Mesothelial cell of epicardium (in vitro differentiated cells): ENCODE data around the gene GPC6. TPM values are rescaled to one million over a fixed set of nuclear protein-coding genes. Genes with fewer than 3 reads are reported as not detected.

Source experiments
- DNase-seq, 2 experiments: peaks; one replicate each; pipeline ENCODE4 v3.0.0; 2021; ENCODE audit warnings: low spot score in 2 of 2; ENCODE audit not compliant: unreplicated experiment in 2 of 2
- H3K27ac Mint-ChIP-seq: 2 replicates; pipeline ENCODE4 v1.8.0; 2021; ENCODE audit warnings: mixed read lengths
- H3K27me3 Mint-ChIP-seq: 2 replicates; pipeline ENCODE4 v1.8.0; 2021; ENCODE audit warnings: low read depth, mixed read lengths
- H3K36me3 Mint-ChIP-seq: 2 replicates; pipeline ENCODE4 v1.8.0; 2021; ENCODE audit warnings: mixed read lengths
- H3K4me1 Mint-ChIP-seq: 2 replicates; pipeline ENCODE4 v1.8.0; 2021; ENCODE audit warnings: mixed read lengths
- H3K4me3 Mint-ChIP-seq: 2 replicates; pipeline ENCODE4 v1.8.0; 2021; ENCODE audit warnings: mild to moderate bottlenecking, moderate library complexity, mixed read lengths
- H3K9me3 Mint-ChIP-seq: 2 replicates; pipeline ENCODE4 v1.8.0; 2021; ENCODE audit warnings: mixed read lengths
- total RNA-seq: library from RNA; stranded (reverse); gene quantifications from 3 replicates; pipeline ENCODE4 v1.2.1, GENCODE V29; 2021
- TF ChIP-seq, protein P1 (sequence below): fragments of 200-600 bp; sonication (generic); IDR thresholded peaks from one replicate; pipeline ENCODE4 v1.5.0; 2021; ENCODE audit warnings: antibody characterized with exemption; ENCODE audit not compliant: unreplicated experiment

The GPC6 gene
- total RNA-seq, 1 donor from 2014 or later = 112 TPM

DNA sequence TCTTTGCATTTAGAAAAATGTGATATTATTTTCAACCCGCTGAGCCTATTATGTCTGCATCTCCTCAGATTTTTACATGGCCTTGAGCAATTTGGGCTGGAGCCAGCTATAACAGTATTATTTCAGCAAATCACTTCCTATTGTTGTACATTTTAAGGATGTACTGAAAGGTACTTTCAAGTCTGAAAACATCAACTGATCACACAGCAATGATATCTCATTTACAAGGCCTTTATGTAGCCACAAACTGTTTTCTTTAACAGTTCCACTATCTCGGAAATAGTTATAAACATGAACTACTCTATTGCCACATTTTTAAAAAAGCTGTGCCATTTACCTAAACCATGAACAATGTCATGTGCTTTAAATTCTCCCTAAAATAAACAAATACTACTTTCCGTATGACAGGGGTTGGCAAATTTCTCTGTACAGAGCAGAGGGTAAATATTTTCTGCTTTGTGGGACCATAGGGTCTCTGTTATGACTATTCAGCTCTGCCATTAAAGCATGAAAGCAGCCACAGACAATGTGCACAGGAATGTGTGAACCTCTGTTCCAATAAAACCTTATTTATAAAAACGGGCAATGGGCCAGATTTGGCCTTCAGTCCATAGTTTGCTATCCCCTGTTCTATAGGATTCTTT is 560.4 kb downstream of the GPC6 start:
- H3K27ac Mint-ChIP-seq = no peak overlapping the region
- H3K27me3 Mint-ChIP-seq = no peaks in the 10 kb centered on the region
- peaks cover 8% of the 10 kb centered on the region for H3K9me3 Mint-ChIP-seq
- H3K36me3 Mint-ChIP-seq = peaks cover 6% of the 10 kb centered on the region
- TF ChIP-seq, protein P1, sequence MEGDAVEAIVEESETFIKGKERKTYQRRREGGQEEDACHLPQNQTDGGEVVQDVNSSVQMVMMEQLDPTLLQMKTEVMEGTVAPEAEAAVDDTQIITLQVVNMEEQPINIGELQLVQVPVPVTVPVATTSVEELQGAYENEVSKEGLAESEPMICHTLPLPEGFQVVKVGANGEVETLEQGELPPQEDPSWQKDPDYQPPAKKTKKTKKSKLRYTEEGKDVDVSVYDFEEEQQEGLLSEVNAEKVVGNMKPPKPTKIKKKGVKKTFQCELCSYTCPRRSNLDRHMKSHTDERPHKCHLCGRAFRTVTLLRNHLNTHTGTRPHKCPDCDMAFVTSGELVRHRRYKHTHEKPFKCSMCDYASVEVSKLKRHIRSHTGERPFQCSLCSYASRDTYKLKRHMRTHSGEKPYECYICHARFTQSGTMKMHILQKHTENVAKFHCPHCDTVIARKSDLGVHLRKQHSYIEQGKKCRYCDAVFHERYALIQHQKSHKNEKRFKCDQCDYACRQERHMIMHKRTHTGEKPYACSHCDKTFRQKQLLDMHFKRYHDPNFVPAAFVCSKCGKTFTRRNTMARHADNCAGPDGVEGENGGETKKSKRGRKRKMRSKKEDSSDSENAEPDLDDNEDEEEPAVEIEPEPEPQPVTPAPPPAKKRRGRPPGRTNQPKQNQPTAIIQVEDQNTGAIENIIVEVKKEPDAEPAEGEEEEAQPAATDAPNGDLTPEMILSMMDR = no peak
- H3K4me1 Mint-ChIP-seq = peaks cover 4% of the 10 kb centered on the region
- H3K4me3 Mint-ChIP-seq = no peak overlapping the region
- no peak for DNase-seq

GRCh38 chr13:93788456-93788855 is 561.8 kb downstream of the GPC6 start:
- TF ChIP-seq, protein P1 = no peak
- DNase-seq = no peak
- H3K9me3 Mint-ChIP-seq = peaks cover 4% of the 10 kb centered on the region
- H3K36me3 Mint-ChIP-seq = peaks cover 3% of the 10 kb centered on the region
- H3K4me3 Mint-ChIP-seq = no peak overlapping the region
- peaks cover 4% of the 10 kb centered on the region for H3K4me1 Mint-ChIP-seq
- H3K27me3 Mint-ChIP-seq = no peaks in the 10 kb centered on the region
- H3K27ac Mint-ChIP-seq = no peak overlapping the region

GRCh38 chr13:93789058-93789457 is 562.5 kb downstream of the GPC6 start:
- Mint-ChIP-seq H3K27me3 (no peaks in the 10 kb centered on the region), H3K36me3 (no peaks in the 10 kb centered on the region), H3K4me1 (peaks cover 4% of the 10 kb centered on the region), H3K9me3 (no peaks in the 10 kb centered on the region), H3K27ac (no peak overlapping the region), H3K4me3 (no peak overlapping the region)
- no peak for DNase-seq
- TF ChIP-seq, protein P1 = no peak

DNA sequence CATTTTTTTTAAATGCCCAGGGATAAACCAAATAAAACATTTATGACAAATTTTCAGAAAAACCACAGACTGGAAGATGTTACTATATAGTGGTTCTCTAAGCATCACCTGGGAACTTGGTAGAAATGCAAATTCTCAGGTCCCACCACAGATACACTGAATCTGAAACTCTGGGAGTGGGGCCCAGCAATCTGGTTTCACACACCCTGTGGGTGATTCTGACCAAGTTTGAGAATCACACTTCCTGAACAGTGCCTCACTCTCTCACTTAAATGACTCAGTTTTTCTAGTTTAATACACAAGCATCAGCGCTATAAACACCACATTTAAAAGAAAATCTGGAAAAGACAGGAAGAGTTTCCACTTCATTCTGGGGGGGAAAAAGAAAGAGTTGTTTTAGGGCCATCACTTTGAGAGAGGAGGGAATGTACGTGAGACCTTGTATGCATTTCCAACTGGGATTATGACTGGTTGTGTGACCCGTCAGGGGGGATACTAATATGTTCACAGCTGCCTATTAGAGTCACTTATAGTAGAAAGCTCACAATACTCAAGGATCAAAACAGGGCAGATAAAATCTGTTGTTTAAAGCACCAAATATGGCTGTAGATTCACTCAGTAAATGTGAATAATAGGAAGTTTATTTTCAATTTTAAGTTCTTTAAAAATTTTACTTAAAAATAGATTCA is 567.7 kb downstream of the GPC6 start:
- no peak for DNase-seq
- no peak overlapping the region for H3K27ac Mint-ChIP-seq
- H3K27me3 Mint-ChIP-seq = no peaks in the 10 kb centered on the region
- H3K4me3 Mint-ChIP-seq = no peak overlapping the region
- no peaks in the 10 kb centered on the region for H3K9me3 Mint-ChIP-seq
- TF ChIP-seq, protein P1 = no peak
- H3K4me1 Mint-ChIP-seq = peaks cover 2% of the 10 kb centered on the region
- no peaks in the 10 kb centered on the region for H3K36me3 Mint-ChIP-seq

DNA sequence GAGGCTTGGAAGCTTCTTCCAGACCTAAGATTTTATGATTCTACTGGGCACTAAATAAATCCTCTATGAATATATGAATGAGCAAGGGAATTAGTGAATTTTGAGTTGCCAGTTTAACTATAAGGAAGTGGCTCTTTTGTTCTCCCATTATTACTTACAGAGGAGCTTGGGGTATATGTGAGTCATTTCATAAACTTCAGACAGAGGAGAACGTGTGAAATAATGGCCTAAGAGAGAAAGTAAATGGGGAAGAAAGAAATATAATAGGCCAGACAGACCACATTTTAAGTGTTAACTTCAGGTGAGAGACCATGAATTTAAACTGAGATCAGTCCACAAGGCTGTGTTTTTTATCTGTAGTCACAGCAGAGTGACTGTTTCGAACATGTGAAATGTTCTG is 570.9 kb downstream of the GPC6 start:
- Mint-ChIP-seq H3K36me3 (no peaks in the 10 kb centered on the region), H3K9me3 (no peaks in the 10 kb centered on the region), H3K27me3 (no peaks in the 10 kb centered on the region), H3K4me1 (peaks cover 2% of the 10 kb centered on the region), H3K27ac (no peak overlapping the region), H3K4me3 (no peak overlapping the region)
- no peak for DNase-seq
- TF ChIP-seq, protein P1 = no peak
